ENCODE measurements around the gene IKZF2. TPM values are rescaled to one million over a fixed set of nuclear protein-coding genes. Genes with fewer than 3 reads are reported as not detected.

Gene IKZF2
- total and polyA plus RNA-seq, 10 donors: 0.50 to 43.4 (median 20.4) TPM

DNA sequence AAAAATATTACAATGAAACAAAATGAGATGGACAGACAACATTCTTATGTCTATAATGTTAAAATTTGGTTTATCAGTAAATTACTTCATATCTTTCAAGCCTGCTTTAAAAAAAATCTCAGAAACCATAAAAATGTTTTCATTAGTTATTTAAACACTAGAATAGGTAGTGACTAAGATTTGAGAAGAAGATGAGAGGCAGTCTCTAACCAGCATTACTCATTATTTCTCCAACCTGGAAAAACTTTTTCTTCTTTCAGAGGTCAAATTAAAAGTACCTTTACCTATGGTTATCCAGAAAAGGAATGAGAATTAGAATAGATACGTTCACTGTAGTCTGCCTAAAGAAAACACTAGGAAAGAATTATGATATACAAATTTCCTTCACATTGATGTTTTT lies 50.3 kb downstream of the IKZF2 start:
- H3K4me3 ChIP-seq: no peak overlapping the region
- peaks cover 0 to 41% (median 2%) of the 10 kb centered on the region in 6 donors for H3K4me1 ChIP-seq
- H3K27me3 ChIP-seq (replicated peaks in 1 of 7): no peaks in the 10 kb centered on the region
- no peak for DNase-seq
- no peaks in the 10 kb centered on the region for H3K9me3 ChIP-seq
- 76 to 89% (median 85%) methylated on average over 1 of the region's 1 CpG for WGBS, 5 donors
- TF ChIP-seq, protein P1, sequence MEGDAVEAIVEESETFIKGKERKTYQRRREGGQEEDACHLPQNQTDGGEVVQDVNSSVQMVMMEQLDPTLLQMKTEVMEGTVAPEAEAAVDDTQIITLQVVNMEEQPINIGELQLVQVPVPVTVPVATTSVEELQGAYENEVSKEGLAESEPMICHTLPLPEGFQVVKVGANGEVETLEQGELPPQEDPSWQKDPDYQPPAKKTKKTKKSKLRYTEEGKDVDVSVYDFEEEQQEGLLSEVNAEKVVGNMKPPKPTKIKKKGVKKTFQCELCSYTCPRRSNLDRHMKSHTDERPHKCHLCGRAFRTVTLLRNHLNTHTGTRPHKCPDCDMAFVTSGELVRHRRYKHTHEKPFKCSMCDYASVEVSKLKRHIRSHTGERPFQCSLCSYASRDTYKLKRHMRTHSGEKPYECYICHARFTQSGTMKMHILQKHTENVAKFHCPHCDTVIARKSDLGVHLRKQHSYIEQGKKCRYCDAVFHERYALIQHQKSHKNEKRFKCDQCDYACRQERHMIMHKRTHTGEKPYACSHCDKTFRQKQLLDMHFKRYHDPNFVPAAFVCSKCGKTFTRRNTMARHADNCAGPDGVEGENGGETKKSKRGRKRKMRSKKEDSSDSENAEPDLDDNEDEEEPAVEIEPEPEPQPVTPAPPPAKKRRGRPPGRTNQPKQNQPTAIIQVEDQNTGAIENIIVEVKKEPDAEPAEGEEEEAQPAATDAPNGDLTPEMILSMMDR (IDR thresholded peaks at IDR 0.05 in 8 of 11, conservative IDR thresholded peaks at IDR 0.05 in 3 of 11): no peak
- TF ChIP-seq POLR2A (IDR thresholded peaks at IDR 0.05) (no peak), POLR2AphosphoS5 (IDR thresholded peaks at IDR 0.05) (no peak)
- intact Hi-C loops (cut with DNase I; ENCODE audit: low total_unique reads): no loop called here
- H3K36me3 ChIP-seq: no peaks in the 10 kb centered on the region
- peak overlapping the region in 4 of 8 donors; percentile 7 to 53 (median 28) for H3K27ac ChIP-seq

GRCh38 chr2:213098612-213099011 lies 52.8 kb downstream of the IKZF2 start:
- Histone ChIP-seq H3K4me1 (peaks cover 0 to 23% (median 0%) of the 10 kb centered on the region in 6 donors), H3K4me3 (no peak overlapping the region), H3K36me3 (no peaks in the 10 kb centered on the region), H3K27ac (peak overlapping the region in 1 of 8 donors; percentile 53), H3K9me3 (no peaks in the 10 kb centered on the region), H3K27me3 (replicated peaks in 1 of 7) (no peaks in the 10 kb centered on the region)
- 85 to 90% (median 86%) methylated on average over 4 of the region's 4 CpGs for WGBS, 5 donors
- intact Hi-C loops (cut with DNase I; ENCODE audit: low total_unique reads): no loop called here
- DNase-seq: no peak
- TF ChIP-seq POLR2AphosphoS5 (IDR thresholded peaks at IDR 0.05) (no peak), POLR2A (IDR thresholded peaks at IDR 0.05) (no peak)
- TF ChIP-seq, protein P1 (IDR thresholded peaks at IDR 0.05 in 8 of 11, conservative IDR thresholded peaks at IDR 0.05 in 3 of 11): no peak

DNA sequence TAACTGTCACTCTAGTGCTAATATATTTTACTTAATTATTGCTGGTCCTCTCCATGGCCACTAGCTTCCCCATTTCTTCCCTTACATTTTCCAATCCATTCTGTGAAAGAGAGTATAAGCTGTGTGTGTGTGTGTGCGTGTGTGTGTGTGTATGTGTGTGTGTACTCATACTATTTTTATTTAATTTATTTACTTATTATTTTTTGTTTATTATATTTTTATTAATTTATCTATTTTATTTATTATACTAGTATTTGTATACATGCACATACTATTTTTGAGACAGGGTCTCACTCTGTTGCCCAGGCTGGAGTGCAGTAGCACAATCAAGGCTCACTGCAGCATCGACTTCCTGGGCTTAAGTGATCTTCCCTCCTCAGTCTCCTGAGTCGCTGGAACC lies 59.6 kb downstream of the IKZF2 start:
- intact Hi-C loops (cut with DNase I; ENCODE audit: low total_unique reads): no loop called here
- no peaks in the 10 kb centered on the region for H3K4me1 ChIP-seq
- H3K36me3 ChIP-seq: no peaks in the 10 kb centered on the region
- no peak overlapping the region for H3K27ac ChIP-seq
- no peaks in the 10 kb centered on the region for H3K27me3 ChIP-seq (replicated peaks in 1 of 7)
- WGBS, 5 donors: 85 to 95% (median 92%) methylated on average over 3 of the region's 3 CpGs
- H3K4me3 ChIP-seq: no peak overlapping the region
- no peaks in the 10 kb centered on the region for H3K9me3 ChIP-seq
- DNase-seq: no peak
- TF ChIP-seq, protein P1 (IDR thresholded peaks at IDR 0.05 in 8 of 11, conservative IDR thresholded peaks at IDR 0.05 in 3 of 11): no peak
- TF ChIP-seq POLR2AphosphoS5 (IDR thresholded peaks at IDR 0.05) (no peak), POLR2A (IDR thresholded peaks at IDR 0.05) (no peak)

DNA sequence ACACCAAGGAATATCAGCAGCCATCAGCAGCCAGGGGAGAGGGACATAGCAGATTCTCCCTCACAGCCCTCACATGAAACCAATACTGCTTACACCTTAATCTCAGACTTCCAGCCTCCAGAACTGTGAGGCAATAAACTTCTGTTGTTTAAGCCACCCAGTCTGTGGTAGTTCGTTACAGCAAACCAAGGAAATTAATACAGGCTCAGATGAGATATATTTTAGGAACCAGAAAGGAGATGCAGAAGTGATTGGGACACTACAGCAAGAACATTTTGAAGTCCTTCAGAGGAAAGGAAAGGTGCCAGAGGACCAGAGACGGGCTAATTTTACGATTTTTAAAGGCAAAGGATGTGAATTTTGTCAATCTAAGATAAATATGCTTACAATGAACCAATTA lies 60.6 kb downstream of the IKZF2 start:
- intact Hi-C loops (cut with DNase I; ENCODE audit: low total_unique reads): no loop called here
- 60 to 82% (median 67%) methylated on average over 3 of the region's 3 CpGs for WGBS, 5 donors
- DNase-seq: no peak
- no peak for TF ChIP-seq POLR2A (IDR thresholded peaks at IDR 0.05)
- TF ChIP-seq, protein P1 (IDR thresholded peaks at IDR 0.05 in 8 of 11, conservative IDR thresholded peaks at IDR 0.05 in 3 of 11): no peak
- TF ChIP-seq POLR2AphosphoS5 (IDR thresholded peaks at IDR 0.05): no peak
- no peaks in the 10 kb centered on the region for H3K27me3 ChIP-seq (replicated peaks in 1 of 7)
- no peaks in the 10 kb centered on the region for H3K4me1 ChIP-seq
- H3K9me3 ChIP-seq: no peaks in the 10 kb centered on the region
- H3K27ac ChIP-seq: no peak overlapping the region
- no peak overlapping the region for H3K4me3 ChIP-seq
- no peaks in the 10 kb centered on the region for H3K36me3 ChIP-seq

Measured in spleen (tissue), 11 donors.